Measurements from ENCODE around the gene PCGF6.

GRCh38 chr10:103287992-103288391 is 62.9 kb downstream of the PCGF6 start:
- TF ChIP-seq CTCF (IDR thresholded peaks at IDR 0.05 in 8 of 11, conservative IDR thresholded peaks at IDR 0.05 in 3 of 11), result no peak
- TF ChIP-seq POLR2A (IDR thresholded peaks at IDR 0.05), result no peak
- no peak for TF ChIP-seq POLR2AphosphoS5 (IDR thresholded peaks at IDR 0.05)
